Lung (tissue), 12 donors: ENCODE data around the gene CNPY3. TPM values are rescaled to one million over a fixed set of nuclear protein-coding genes. Genes with fewer than 3 reads are reported as not detected.

Experiments
- ATAC-seq: fragments of 200-7000 bp; cut with Tn5 transposase; one replicate; pipeline ENCODE4 v1.9.1; 2020; ENCODE audit warnings: moderate number of reproducible peaks; ENCODE audit not compliant: insufficient read depth, low FRiP score
- DNase-seq, 3 donors: peaks; one replicate each; pipeline ENCODE4 v3.0.0-alpha.2; 2013 to 2017
- H3K27ac ChIP-seq, 2 donors: one replicate each; pipeline ENCODE4 v1.5.1; 2013; ENCODE audit warnings: mild to moderate bottlenecking in 2 of 2, moderate library complexity in 2 of 2, control low read depth in 1 of 2, inconsistent platforms in 1 of 2, low read depth in 1 of 2, low read length in 1 of 2
- H3K27me3 ChIP-seq, 3 donors: one replicate each; pipeline ENCODE4 v1.5.1; 2013; ENCODE audit warnings: low read length in 2 of 3; ENCODE audit not compliant: control insufficient read depth in 3 of 3, insufficient read depth in 3 of 3
- H3K36me3 ChIP-seq, 4 donors: one replicate each; pipeline ENCODE4 v1.5.1; 2013; ENCODE audit warnings: low read length in 4 of 4, mild to moderate bottlenecking in 1 of 4, moderate library complexity in 1 of 4; ENCODE audit not compliant: control insufficient read depth in 4 of 4, insufficient read depth in 4 of 4
- H3K4me1 ChIP-seq, 5 donors: one replicate each; pipeline ENCODE4 v1.5.1; 2013; ENCODE audit warnings: low read length in 5 of 5, mild to moderate bottlenecking in 2 of 5, moderate library complexity in 1 of 5; ENCODE audit not compliant: control insufficient read depth in 5 of 5, insufficient read depth in 5 of 5
- H3K4me3 ChIP-seq: one replicate; pipeline ENCODE4 v1.5.1; 2013; ENCODE audit warnings: mild to moderate bottlenecking, control low read depth, moderate library complexity
- H3K9ac ChIP-seq, 2 donors: one replicate each; pipeline ENCODE4 v1.5.1; 2013; ENCODE audit warnings: low read length in 2 of 2, control low read depth in 1 of 2; ENCODE audit not compliant: insufficient read depth in 1 of 2
- H3K9me3 ChIP-seq, 4 donors: one replicate each; pipeline ENCODE4 v1.5.1; 2013; ENCODE audit warnings: low read length in 3 of 4, mild to moderate bottlenecking in 1 of 4, moderate library complexity in 1 of 4; ENCODE audit not compliant: control insufficient read depth in 4 of 4, insufficient read depth in 3 of 4
- CTCF ChIP-seq: IDR thresholded peaks from 2 replicates; pipeline ENCODE4 v1.5.1; 2012; ENCODE audit warnings: mild to moderate bottlenecking; ENCODE audit errors: control extremely low read depth, extremely low read depth
- WGBS, 2 donors: extraction: QIAGEN DNeasy Blood & Tissue Kit; methylation state at CpG; one replicate each; pipeline ENCODE4 v1.1.7; 2013; 5-methylcytosine and 5-hydroxymethylcytosine counted together
- polyA plus RNA-seq, 2 donors: library from polyadenylated mRNA; stranded (reverse); fragments of 200-250 nt; gene quantifications; one replicate each; pipeline ENCODE4 v1.2.1, GENCODE V29; 2013
- total RNA-seq, 2 donors: library from RNA; depleted of rRNA in 1 of 2; stranded (reverse); fragments of >200 nt in 1 of 2; gene quantifications; one replicate each; pipeline ENCODE4 v1.2.1, GENCODE V29; 2014 to 2021
- donor health status: control.
- donor health status: control.
- donor health status: Bipolar disorder and iron deficiency.
- donor health status: healthy.
- donor health status: DM: yes; HTN: yes; CAD: no.

The CNPY3 gene
- total and polyA plus RNA-seq, 4 donors, result 36.0 to 90.5 (median 56.2) TPM

DNA sequence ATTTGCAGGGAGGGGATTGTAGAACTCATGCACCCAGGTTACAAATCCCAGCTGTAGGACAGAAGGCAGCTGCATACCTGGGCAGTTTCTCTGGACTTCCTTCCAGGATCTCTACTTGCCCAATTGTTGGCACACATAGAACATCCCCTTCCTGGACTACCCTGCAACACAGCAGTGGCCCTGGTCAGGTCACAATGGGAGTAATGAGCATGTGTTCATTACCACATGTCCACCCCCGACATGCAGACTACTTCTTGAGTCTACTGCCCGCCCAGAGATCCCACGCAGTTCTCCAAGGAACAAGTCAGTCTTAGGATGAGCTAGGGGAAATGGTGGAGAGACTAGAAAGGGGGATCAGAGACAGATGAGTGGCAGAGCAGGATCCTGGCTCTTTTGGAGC, 44.6 kb downstream of the CNPY3 start:
- no peak for TF ChIP-seq CTCF
- DNase-seq, result no peak
- Histone ChIP-seq H3K9ac (no peak overlapping the region), H3K4me3 (no peak overlapping the region), H3K9me3 (no peaks in the 10 kb centered on the region), H3K27ac (no peak overlapping the region), H3K27me3 (no peaks in the 10 kb centered on the region), H3K4me1 (peaks cover 2 to 9% (median 6%) of the 10 kb centered on the region in 5 donors), H3K36me3 (peaks cover 2 to 12% (median 7%) of the 10 kb centered on the region in 4 donors)
- 51 to 83% methylated on average over 3 of the region's 3 CpGs for WGBS, 2 donors
- ATAC-seq, result no peak

DNA sequence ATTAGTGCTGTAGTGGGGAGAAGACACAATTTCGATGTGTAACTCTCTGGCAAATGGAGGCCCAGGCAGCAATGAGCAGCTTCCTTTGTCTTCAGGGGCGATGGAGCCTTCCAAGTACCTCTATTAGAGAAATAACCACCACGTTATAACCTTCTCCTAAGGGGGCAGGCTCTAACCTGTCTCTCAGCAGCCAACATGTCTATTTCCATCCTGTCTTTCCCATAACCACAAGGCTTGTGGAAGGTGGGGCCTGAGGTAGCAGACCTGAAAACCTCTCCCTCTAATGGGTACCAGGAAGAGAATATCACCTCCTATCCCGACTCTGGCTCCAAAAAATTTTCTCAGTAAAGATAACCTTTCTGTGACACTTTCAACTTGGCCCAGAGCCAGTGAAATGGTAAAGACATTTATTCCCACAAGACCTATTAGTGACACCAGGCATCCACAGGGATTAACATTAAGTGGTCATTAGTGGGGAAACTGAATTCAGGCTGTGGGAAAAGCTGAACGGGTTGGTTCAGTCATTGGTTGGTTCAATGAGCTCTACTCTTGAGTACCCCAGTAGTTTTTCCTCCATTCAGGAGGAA, 45.7 kb downstream of the CNPY3 start:
- no peaks in the 10 kb centered on the region for H3K27me3 ChIP-seq
- 86 to 92% methylated on average over 5 of the region's 5 CpGs for WGBS, 2 donors
- no peak overlapping the region for H3K4me3 ChIP-seq
- ATAC-seq (no peak), DNase-seq (no peak)
- no peak overlapping the region for H3K27ac ChIP-seq
- peaks cover 6 to 17% (median 10%) of the 10 kb centered on the region in 5 donors for H3K4me1 ChIP-seq
- no peak overlapping the region for H3K9ac ChIP-seq
- H3K9me3 ChIP-seq, result no peaks in the 10 kb centered on the region
- no peak for TF ChIP-seq CTCF
- peaks cover 0 to 5% (median 2%) of the 10 kb centered on the region in 4 donors for H3K36me3 ChIP-seq

DNA sequence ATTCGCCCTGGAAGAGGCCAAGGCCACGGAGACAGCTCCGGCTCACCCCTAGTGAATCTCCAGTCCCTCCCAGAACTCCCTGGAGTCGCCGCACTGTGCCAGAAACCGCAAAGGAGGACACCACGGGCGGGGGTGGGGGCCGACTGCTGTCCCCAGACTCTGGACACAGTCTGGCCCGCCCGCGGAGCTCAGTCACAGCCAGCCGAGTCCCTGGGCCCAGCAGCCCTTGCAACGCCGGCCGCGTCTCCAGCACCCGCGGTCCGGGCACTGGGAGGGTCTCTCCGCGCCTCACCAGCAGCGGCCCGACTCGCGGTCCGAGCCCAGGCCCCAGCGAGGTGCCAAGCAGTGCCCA, 49.2 kb downstream of the CNPY3 start:
- H3K27ac ChIP-seq, result peak overlapping the region; percentile 85 to 95
- peak; percentile 8 to 31 (median 10) for DNase-seq
- peak; percentile 4 for ATAC-seq
- H3K4me1 ChIP-seq, result peaks cover 6 to 19% (median 10%) of the 10 kb centered on the region in 5 donors
- WGBS, 2 donors, result 0% methylated on average over 23 to 28 of the region's 28 CpGs
- peaks cover 0 to 5% (median 1%) of the 10 kb centered on the region in 4 donors for H3K36me3 ChIP-seq
- peak overlapping the region; percentile 92 for H3K4me3 ChIP-seq
- no peaks in the 10 kb centered on the region for H3K9me3 ChIP-seq
- no peak for TF ChIP-seq CTCF
- no peaks in the 10 kb centered on the region for H3K27me3 ChIP-seq
- H3K9ac ChIP-seq, result peak overlapping the region; percentile 73 to 76
